ENCODE results near the gene CLCA2. TPM values are rescaled to one million over a fixed set of nuclear protein-coding genes. Genes with fewer than 3 reads are reported as not detected.

The CLCA2 gene
- total RNA-seq, 1 donor from 2014 or later, result not detected

GRCh38 chr1:86503406-86504136 lies 79.6 kb downstream of the CLCA2 start:
- Mint-ChIP-seq H3K4me1 (peaks cover 16% of the 10 kb centered on the region), H3K4me3 (peak overlapping the region; percentile 42)
- DNase-seq (ENCODE audit: low read depth, low spot score), result no peak

GRCh38 chr1:86504137-86504479 lies 80.1 kb downstream of the CLCA2 start:
- no peak for TF ChIP-seq CTCF (conservative IDR thresholded peaks at IDR 0.05)
- no peaks in the 10 kb centered on the region for H3K9me3 Mint-ChIP-seq
- no peak overlapping the region for H3K27ac Mint-ChIP-seq (ENCODE audit: unreplicated experiment)
- H3K4me1 Mint-ChIP-seq, result peaks cover 16% of the 10 kb centered on the region
- no peak overlapping the region for H3K4me3 Mint-ChIP-seq
- DNase-seq (ENCODE audit: low read depth, low spot score), result no peak
- H3K36me3 Mint-ChIP-seq (ENCODE audit: low read depth), result no peaks in the 10 kb centered on the region
- H3K27me3 Mint-ChIP-seq (ENCODE audit: low read depth), result peaks cover 35% of the 10 kb centered on the region

More at GRCh38 chr1:86503406-86504136, 79.6 kb downstream of the CLCA2 start:
- no peaks in the 10 kb centered on the region for H3K9me3 Mint-ChIP-seq
- peaks cover 39% of the 10 kb centered on the region for H3K27me3 Mint-ChIP-seq (ENCODE audit: low read depth)
- TF ChIP-seq CTCF (conservative IDR thresholded peaks at IDR 0.05), result no peak
- H3K27ac Mint-ChIP-seq (ENCODE audit: unreplicated experiment), result no peak overlapping the region
- no peaks in the 10 kb centered on the region for H3K36me3 Mint-ChIP-seq (ENCODE audit: low read depth)

GRCh38 chr1:86504895-86505563 lies 81.1 kb downstream of the CLCA2 start:
- Mint-ChIP-seq H3K4me1 (peaks cover 16% of the 10 kb centered on the region), H3K4me3 (no peak overlapping the region), H3K9me3 (no peaks in the 10 kb centered on the region), H3K27me3 (ENCODE audit: low read depth) (peaks cover 35% of the 10 kb centered on the region), H3K27ac (ENCODE audit: unreplicated experiment) (no peak overlapping the region), H3K36me3 (ENCODE audit: low read depth) (no peaks in the 10 kb centered on the region)
- TF ChIP-seq CTCF (conservative IDR thresholded peaks at IDR 0.05), result no peak
- no peak for DNase-seq (ENCODE audit: low read depth, low spot score)

GRCh38 chr1:86505564-86505902 lies 81.6 kb downstream of the CLCA2 start:
- peaks cover 35% of the 10 kb centered on the region for H3K27me3 Mint-ChIP-seq (ENCODE audit: low read depth)
- no peak overlapping the region for H3K4me3 Mint-ChIP-seq
- DNase-seq (ENCODE audit: low read depth, low spot score), result no peak
- H3K36me3 Mint-ChIP-seq (ENCODE audit: low read depth), result no peaks in the 10 kb centered on the region
- TF ChIP-seq CTCF (conservative IDR thresholded peaks at IDR 0.05), result no peak
- peaks cover 16% of the 10 kb centered on the region for H3K4me1 Mint-ChIP-seq
- H3K9me3 Mint-ChIP-seq, result no peaks in the 10 kb centered on the region
- H3K27ac Mint-ChIP-seq (ENCODE audit: unreplicated experiment), result no peak overlapping the region

Other genes starting within 250 kb of the CLCA2 start
- 43.9 and 45.8 TPM in 2 replicates for gene ODF2L, start 27.8 kb upstream of the CLCA2 start, total RNA-seq
- gene CLCA1, start 44.8 kb downstream of the CLCA2 start, total RNA-seq, result not detected in 2 replicates
- not detected in 2 replicates for gene CLCA4, start 122.9 kb downstream of the CLCA2 start, total RNA-seq